Lower leg skin (tissue), 3 donors: ENCODE data around the gene ACOT4.

Source experiments
- POLR2A ChIP-seq, 2 donors: fragments of 450-650 bp; IDR thresholded peaks; one replicate each; pipeline ENCODE4 v1.6.1; 2016 to 2017; ENCODE audit warnings: antibody characterized with exemption in 2 of 2, mild to moderate bottlenecking in 1 of 2, moderate library complexity in 1 of 2
- TF ChIP-seq, protein P1 (sequence below), 3 donors: fragments of 450-650 bp; IDR thresholded peaks; one replicate each; pipeline ENCODE4 v1.5.1; 2016; ENCODE audit warnings: antibody characterized with exemption in 3 of 3, mild to moderate bottlenecking in 3 of 3, moderate library complexity in 2 of 3

DNA sequence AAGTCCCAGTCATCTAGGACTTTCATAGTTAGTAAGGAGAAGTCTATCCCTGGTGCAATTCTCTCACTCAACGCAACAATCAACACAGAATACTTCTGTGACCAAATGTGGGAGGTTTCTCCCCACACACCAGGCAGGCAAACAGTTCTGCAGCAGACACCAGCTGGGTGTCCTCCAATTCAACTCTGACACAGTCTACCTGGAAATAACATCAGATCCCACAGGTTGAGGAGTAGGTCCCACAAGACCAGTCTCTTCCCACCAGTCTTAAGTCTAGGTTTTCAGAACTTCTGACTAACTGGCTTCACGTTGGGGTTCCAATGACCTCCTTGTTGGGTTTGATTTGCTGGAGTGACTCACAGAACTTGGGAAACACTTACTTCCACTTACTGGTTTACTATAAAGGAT, 35.5 kb downstream of the ACOT4 start:
- TF ChIP-seq, protein P1, sequence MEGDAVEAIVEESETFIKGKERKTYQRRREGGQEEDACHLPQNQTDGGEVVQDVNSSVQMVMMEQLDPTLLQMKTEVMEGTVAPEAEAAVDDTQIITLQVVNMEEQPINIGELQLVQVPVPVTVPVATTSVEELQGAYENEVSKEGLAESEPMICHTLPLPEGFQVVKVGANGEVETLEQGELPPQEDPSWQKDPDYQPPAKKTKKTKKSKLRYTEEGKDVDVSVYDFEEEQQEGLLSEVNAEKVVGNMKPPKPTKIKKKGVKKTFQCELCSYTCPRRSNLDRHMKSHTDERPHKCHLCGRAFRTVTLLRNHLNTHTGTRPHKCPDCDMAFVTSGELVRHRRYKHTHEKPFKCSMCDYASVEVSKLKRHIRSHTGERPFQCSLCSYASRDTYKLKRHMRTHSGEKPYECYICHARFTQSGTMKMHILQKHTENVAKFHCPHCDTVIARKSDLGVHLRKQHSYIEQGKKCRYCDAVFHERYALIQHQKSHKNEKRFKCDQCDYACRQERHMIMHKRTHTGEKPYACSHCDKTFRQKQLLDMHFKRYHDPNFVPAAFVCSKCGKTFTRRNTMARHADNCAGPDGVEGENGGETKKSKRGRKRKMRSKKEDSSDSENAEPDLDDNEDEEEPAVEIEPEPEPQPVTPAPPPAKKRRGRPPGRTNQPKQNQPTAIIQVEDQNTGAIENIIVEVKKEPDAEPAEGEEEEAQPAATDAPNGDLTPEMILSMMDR (IDR thresholded peaks at IDR 0.05): no peak
- TF ChIP-seq POLR2A (IDR thresholded peaks at IDR 0.05): no peak
